Urinary bladder (tissue), 4 donors: ENCODE measurements around the gene B4GALNT1. TPM values are rescaled to one million over a fixed set of nuclear protein-coding genes. Genes with fewer than 3 reads are reported as not detected.

Source experiments
- DNase-seq: peaks from one replicate; pipeline ENCODE4 v3.0.0-alpha.2; 2015; ENCODE audit errors: extremely low spot score
- H3K27ac ChIP-seq: one replicate; pipeline ENCODE4 v1.5.1; 2013; ENCODE audit warnings: low read depth, mild to moderate bottlenecking, moderate library complexity
- H3K36me3 ChIP-seq: one replicate; pipeline ENCODE4 v1.6.1; 2013; ENCODE audit warnings: mild to moderate bottlenecking, moderate library complexity; ENCODE audit not compliant: insufficient read depth
- H3K4me1 ChIP-seq: one replicate; pipeline ENCODE4 v1.6.1; 2013; ENCODE audit warnings: mild to moderate bottlenecking, moderate library complexity; ENCODE audit not compliant: insufficient read depth
- H3K4me3 ChIP-seq: one replicate; pipeline ENCODE4 v1.5.1; 2013; ENCODE audit warnings: low read depth, low read length
- WGBS: extraction: QIAGEN DNeasy Blood & Tissue Kit; methylation state at CpG from one replicate; pipeline ENCODE4 v1.1.7; 2013; 5-methylcytosine and 5-hydroxymethylcytosine counted together
- polyA plus RNA-seq: library from polyadenylated mRNA; stranded (reverse); fragments of 200-250 nt; gene quantifications from one replicate; pipeline ENCODE4 v1.2.3, GENCODE V29; 2013
- total RNA-seq: library from RNA; depleted of rRNA; stranded (reverse); fragments of >200 nt; gene quantifications from one replicate; pipeline ENCODE4 v1.2.3, GENCODE V29; 2014
- donor health status: healthy with polysubstance abuse.
- donor health status: healthy.

Gene B4GALNT1
- total and polyA plus RNA-seq, 2 donors: 2.7 to 3.6 TPM

GRCh38 chr12:57586832-57587429 lies 46.1 kb downstream of the B4GALNT1 start:
- Histone ChIP-seq H3K36me3 (no peaks in the 10 kb centered on the region), H3K4me1 (no peaks in the 10 kb centered on the region), H3K4me3 (no peak overlapping the region), H3K27ac (no peak overlapping the region)
- 86% methylated on average over 3 of the region's 3 CpGs for WGBS
- DNase-seq: no peak

- H3K27ac ChIP-seq: no peak overlapping the region
- no peak overlapping the region for H3K4me3 ChIP-seq
- H3K36me3 ChIP-seq: no peaks in the 10 kb centered on the region
- no peaks in the 10 kb centered on the region for H3K4me1 ChIP-seq
- 89% methylated on average over 3 of the region's 3 CpGs for WGBS
- no peak for DNase-seq
Observed at GRCh38 chr12:57586128-57586527, 46.9 kb downstream of the B4GALNT1 start.

GRCh38 chr12:57585156-57585555 lies 47.8 kb downstream of the B4GALNT1 start:
- 85% methylated on average over 2 of the region's 2 CpGs for WGBS
- Histone ChIP-seq H3K4me3 (no peak overlapping the region), H3K27ac (no peak overlapping the region), H3K4me1 (no peaks in the 10 kb centered on the region), H3K36me3 (no peaks in the 10 kb centered on the region)
- DNase-seq: no peak

DNA sequence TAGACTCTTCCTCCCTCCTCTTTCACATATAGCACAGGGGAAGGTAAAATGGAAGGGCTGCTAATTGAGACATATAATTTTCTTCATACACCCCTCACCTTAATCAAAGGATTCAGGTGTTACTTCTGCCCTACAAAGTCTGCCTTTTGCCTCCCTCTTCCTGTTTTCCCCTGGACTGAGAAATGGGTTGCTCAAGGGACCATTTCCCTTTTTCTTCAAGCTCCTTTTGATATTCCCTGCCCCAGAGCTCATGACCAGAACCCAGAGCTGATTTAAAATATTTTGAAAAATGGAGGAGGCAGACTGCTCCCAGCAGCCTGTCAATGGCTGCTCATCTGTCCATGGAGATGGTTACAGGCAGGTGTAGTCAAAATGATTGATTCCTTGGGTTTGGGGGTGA lies 48.3 kb downstream of the B4GALNT1 start:
- Histone ChIP-seq H3K4me3 (no peak overlapping the region), H3K36me3 (no peaks in the 10 kb centered on the region), H3K4me1 (no peaks in the 10 kb centered on the region), H3K27ac (no peak overlapping the region)
- no peak for DNase-seq

GRCh38 chr12:57584050-57584449 lies 49.0 kb downstream of the B4GALNT1 start:
- Histone ChIP-seq H3K27ac (no peak overlapping the region), H3K36me3 (no peaks in the 10 kb centered on the region), H3K4me1 (no peaks in the 10 kb centered on the region), H3K4me3 (no peak overlapping the region)
- no peak for DNase-seq
- 97% methylated on average over 2 of the region's 2 CpGs for WGBS

DNA sequence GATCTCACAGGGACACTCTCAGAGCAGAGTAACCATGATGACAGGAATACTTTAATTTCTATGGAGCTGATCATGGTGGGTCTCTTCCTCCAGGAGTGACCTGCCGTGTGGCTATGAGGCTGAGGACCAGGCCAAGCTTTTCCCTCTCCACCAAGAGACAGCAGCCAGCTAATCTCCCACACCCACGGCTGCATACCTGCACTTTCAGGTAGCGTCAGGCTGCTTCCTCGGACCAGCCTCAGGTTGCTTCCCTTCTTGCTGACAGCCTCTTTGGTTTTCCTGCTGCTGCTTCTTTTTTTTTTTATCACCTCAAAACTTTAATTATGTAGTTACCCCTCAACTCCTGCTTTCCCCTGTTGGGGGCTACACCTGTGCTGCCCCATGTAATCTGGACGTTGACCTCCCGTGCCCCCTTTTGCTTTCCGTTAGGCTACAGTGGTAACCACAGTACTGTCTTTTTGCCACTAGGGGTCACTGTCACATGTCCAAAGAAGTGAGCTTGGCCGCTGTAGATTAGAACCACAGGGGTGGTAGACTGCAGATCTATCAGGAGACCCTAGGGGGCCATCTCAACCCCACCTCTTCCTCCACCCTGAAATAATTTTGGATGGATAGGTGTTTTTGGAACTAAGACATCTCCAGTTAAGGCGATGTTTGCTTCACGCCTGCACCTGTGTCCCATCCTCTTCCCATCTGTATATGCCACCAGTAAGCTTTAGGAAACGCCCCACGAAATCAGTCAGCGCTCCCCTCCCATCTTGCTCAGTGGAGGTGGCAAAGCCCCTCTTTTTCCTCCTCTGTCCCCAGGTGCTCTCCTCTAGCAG lies 49.8 kb downstream of the B4GALNT1 start:
- H3K27ac ChIP-seq: no peak overlapping the region
- DNase-seq: peak; percentile 45
- no peaks in the 10 kb centered on the region for H3K4me1 ChIP-seq
- H3K36me3 ChIP-seq: no peaks in the 10 kb centered on the region
- no peak overlapping the region for H3K4me3 ChIP-seq
- WGBS: 48% methylated on average over 13 of the region's 13 CpGs

DNA sequence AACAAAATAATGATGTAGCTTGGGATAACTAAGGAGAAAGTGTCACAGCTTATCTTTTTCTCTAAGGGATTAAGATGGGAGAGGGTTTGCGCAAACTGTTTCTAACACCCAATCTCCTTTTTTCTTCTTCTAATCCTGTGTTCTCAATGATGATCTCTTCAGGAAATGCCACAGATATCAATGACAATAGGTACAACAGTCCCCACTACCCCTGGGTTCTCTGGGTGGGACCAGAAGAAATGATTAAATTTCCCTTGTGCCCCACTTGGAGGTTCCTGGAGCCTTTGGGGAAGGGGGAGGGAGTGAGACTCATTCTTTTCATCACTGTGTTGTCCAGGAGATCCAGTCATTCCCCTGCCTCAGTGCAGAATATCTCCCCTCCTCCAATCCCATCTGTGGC lies 50.6 kb downstream of the B4GALNT1 start:
- 95% methylated on average over 1 of the region's 1 CpG for WGBS
- no peaks in the 10 kb centered on the region for H3K4me1 ChIP-seq
- H3K27ac ChIP-seq: no peak overlapping the region
- DNase-seq: no peak
- H3K4me3 ChIP-seq: no peak overlapping the region
- H3K36me3 ChIP-seq: no peaks in the 10 kb centered on the region

- no peak for DNase-seq
- Histone ChIP-seq H3K27ac (no peak overlapping the region), H3K4me1 (no peaks in the 10 kb centered on the region), H3K4me3 (no peak overlapping the region), H3K36me3 (no peaks in the 10 kb centered on the region)
- WGBS: 88% methylated on average over 1 of the region's 1 CpG
Observed at GRCh38 chr12:57581802-57582201, 51.2 kb downstream of the B4GALNT1 start.

- H3K4me1 ChIP-seq: no peaks in the 10 kb centered on the region
- H3K4me3 ChIP-seq: no peak overlapping the region
- WGBS: 84% methylated on average over 4 of the region's 4 CpGs
- no peak for DNase-seq
- H3K36me3 ChIP-seq: no peaks in the 10 kb centered on the region
- H3K27ac ChIP-seq: no peak overlapping the region
Observed at GRCh38 chr12:57580466-57580795, 52.6 kb downstream of the B4GALNT1 start.

- Histone ChIP-seq H3K4me1 (no peaks in the 10 kb centered on the region), H3K36me3 (no peaks in the 10 kb centered on the region), H3K27ac (no peak overlapping the region), H3K4me3 (no peak overlapping the region)
- no peak for DNase-seq
- WGBS: 88% methylated on average over 8 of the region's 8 CpGs
Observed at GRCh38 chr12:57579677-57580465, 53.1 kb downstream of the B4GALNT1 start.

- WGBS: 69% methylated on average over 2 of the region's 2 CpGs
- H3K4me1 ChIP-seq: no peaks in the 10 kb centered on the region
- no peak for DNase-seq
Observed at GRCh38 chr12:57579011-57579410, 54.0 kb downstream of the B4GALNT1 start.

DNA sequence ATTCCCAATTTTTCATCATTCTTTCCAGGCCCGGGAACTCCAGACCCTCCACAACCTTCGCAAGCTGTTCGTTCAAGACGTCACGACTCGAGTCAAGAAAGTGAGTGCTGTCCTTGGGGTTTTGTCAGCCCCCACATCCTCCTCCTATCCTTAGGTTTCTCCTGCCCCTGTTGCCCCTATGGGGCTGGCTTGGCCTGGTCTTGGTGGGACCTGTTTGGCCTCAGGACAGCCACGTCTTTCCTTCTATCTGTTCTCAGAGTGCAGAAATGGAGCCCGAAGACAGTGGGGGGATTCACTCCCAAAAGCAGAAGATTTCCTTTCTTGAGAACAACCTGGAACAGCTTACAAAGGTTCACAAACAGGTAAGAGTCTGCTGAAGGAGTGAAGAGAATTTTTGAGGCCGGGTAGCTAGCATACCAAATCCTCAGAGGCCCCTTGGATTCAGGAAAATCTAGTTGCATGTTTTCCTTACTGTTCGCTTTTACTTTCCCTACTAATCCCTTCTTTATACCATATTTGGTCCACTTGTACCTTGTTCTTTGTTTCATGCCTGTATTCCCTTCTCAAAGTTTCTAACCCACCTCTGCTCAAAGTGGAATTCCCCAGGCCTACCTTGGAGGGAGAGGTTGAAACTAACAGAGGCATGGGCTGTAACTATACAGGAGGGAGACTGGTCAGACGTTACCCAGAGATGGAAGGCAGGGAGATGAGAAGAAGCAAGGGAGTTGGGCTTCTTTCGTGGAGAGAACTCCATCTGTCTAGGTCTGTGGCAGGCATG lies 54.8 kb downstream of the B4GALNT1 start:
- no peak for DNase-seq
- 82% methylated on average over 12 of the region's 12 CpGs for WGBS
- no peak overlapping the region for H3K27ac ChIP-seq
- no peaks in the 10 kb centered on the region for H3K36me3 ChIP-seq
- no peak overlapping the region for H3K4me3 ChIP-seq
- H3K4me1 ChIP-seq: no peaks in the 10 kb centered on the region

More at GRCh38 chr12:57579011-57579410, 54.0 kb downstream of the B4GALNT1 start:
- H3K27ac ChIP-seq: no peak overlapping the region
- H3K36me3 ChIP-seq: no peaks in the 10 kb centered on the region
- H3K4me3 ChIP-seq: no peak overlapping the region

DNA sequence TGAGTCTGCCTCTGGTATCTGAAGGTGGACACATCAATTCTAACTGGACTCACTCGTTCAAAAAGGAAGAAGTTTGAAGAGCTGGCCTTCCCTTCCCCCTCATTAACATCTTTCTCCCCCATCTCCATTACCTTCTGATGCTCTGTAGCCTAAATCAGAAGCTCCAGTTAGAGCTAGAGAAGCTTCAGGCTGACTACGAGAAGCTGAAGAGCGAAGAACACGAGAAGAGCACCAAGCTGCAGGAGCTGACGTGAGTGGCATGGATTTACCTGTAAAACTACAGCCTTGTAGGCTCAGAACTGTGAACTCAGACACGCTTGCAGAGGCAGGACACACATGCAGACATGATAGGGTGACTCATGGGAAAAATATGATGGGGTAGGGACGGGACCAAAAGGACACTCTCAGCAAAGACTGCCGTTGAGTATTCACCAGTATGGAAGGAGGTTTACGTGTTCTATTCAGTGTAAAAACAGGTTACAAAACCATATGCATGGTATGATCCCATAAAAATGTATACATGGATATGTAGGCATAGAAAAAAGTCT lies 56.3 kb downstream of the B4GALNT1 start:
- 69% methylated on average over 9 of the region's 9 CpGs for WGBS
- no peaks in the 10 kb centered on the region for H3K4me1 ChIP-seq
- H3K36me3 ChIP-seq: no peaks in the 10 kb centered on the region
- no peak overlapping the region for H3K4me3 ChIP-seq
- H3K27ac ChIP-seq: no peak overlapping the region
- no peak for DNase-seq
